Measurements from ENCODE around the gene DPPA2. TPM values are rescaled to one million over a fixed set of nuclear protein-coding genes. Genes with fewer than 3 reads are reported as not detected.

Gene DPPA2
- total and polyA plus RNA-seq, 2 of the 8 experiments (the other 6 are each of a cell fraction or from before 2014, with no cell fraction given): 7.8 to 12.6 TPM

DNA sequence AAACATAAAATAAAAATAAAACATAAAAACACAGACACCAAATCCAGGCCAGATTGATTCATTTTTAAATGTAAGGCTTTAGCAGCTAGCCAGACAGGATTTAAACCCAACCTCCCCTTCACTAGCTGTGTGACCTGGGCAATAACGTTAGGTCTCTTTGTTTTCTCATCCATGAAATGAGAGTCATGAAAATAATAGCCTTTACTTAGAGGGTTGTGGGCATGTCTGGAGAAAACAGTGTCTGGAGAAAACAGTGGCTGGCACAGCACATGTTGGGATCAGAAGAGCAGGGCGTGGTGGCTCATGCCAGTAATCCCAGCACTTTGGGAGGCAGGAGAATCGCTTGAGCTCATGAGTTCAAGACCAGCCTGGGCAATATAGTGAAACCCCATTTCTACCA is 22.9 kb upstream of the DPPA2 start:
- Histone ChIP-seq H3K14ac (ENCODE audit: insufficient read length) (no peak overlapping the region), H3K56ac (replicated peaks; ENCODE audit: insufficient read length, low read depth, low read length) (no peak overlapping the region), H4K5ac (ENCODE audit: insufficient read length, low read depth, low read length) (peak overlapping the region; percentile 79), H3K18ac (ENCODE audit: extremely low read depth, low read length) (peak overlapping the region; percentile 71), H4K91ac (replicated peaks; ENCODE audit: insufficient read length, low read length) (peak overlapping the region; percentile 94), H3K79me1 (ENCODE audit: low read depth, low read length) (peaks cover 4% of the 10 kb centered on the region; the same call in 1 of the 2 replicates), H2AFZ (ENCODE audit: low read length) (no peak overlapping the region), H3K4me1 (replicated peaks in 1 of 4; ENCODE audit: control insufficient read depth in 3 of 4, insufficient read depth in 4 of 4, low read length in 3 of 4) (peaks cover 0 to 9% (median 5%) of the 10 kb centered on the region in 4 experiments; a peak in 5 of 7 replicates), H4K20me1 (replicated peaks in 1 of 2; ENCODE audit: control insufficient read depth in 1 of 2, insufficient read depth in 2 of 2, low read length in 2 of 2) (peaks cover 7 to 9% of the 10 kb centered on the region in 2 experiments), H3K79me2 (ENCODE audit: control insufficient read depth in 1 of 2, insufficient read depth in 2 of 2, low read length in 2 of 2) (peaks cover 34 to 84% of the 10 kb centered on the region in 2 experiments), H3K27me3 (replicated peaks in 1 of 4; ENCODE audit: control insufficient read depth in 3 of 4, extremely low read depth in 1 of 4, insufficient read depth in 3 of 4, low read length in 3 of 4) (no peaks in the 10 kb centered on the region), H3K9me3 (ENCODE audit: insufficient read depth in 2 of 2, low read depth in 1 of 2, low read length in 1 of 2) (no peaks in the 10 kb centered on the region), H2BK15ac (ENCODE audit: low read length) (peak overlapping the region; percentile 46; the same call in 1 of the 2 replicates), H4K8ac (ENCODE audit: extremely low read depth, insufficient read depth, low read length) (no peak overlapping the region; the same call in 1 of the 2 replicates), H2BK20ac (ENCODE audit: low read length) (0 out of 2 replicates have a peak overlapping the region, but pooled peaks have one; percentile 16), H3K4me2 (ENCODE audit: insufficient read depth in 1 of 2, low read depth in 2 of 2, low read length in 2 of 2) (peak overlapping the region; percentile 70 to 100), H2BK120ac (replicated peaks; ENCODE audit: low read depth, low read length) (peak overlapping the region; percentile 13), H3K4ac (replicated peaks; ENCODE audit: insufficient read length, low read depth, low read length) (peak overlapping the region; percentile 27), H3K36me3 (ENCODE audit: control insufficient read depth in 2 of 4, insufficient read depth in 4 of 4, low read length in 3 of 4) (peaks cover 6 to 50% (median 22%) of the 10 kb centered on the region in 4 experiments; a peak in 6 of 8 replicates), H3K23ac (ENCODE audit: insufficient read length) (no peak overlapping the region), H3K4me3 (ENCODE audit: extremely low read depth in 1 of 4, insufficient read depth in 2 of 4, low read depth in 3 of 4, low read length in 4 of 4) (peak overlapping the region in 3 of 4 experiments; percentile 95 to 100 (median 96); a peak in 5 of 8 replicates), H3K9ac (replicated peaks in 1 of 4; ENCODE audit: extremely low read depth in 1 of 4, low read depth in 3 of 4, low read length in 3 of 4) (peak overlapping the region in 1 of 4 experiments; percentile 48; a peak in 1 of 7 replicates), H2AK5ac (ENCODE audit: low read depth, low read length) (peak overlapping the region; percentile 79; the same call in 1 of the 2 replicates), H3K27ac (ENCODE audit: low read depth, low read length) (no peak overlapping the region), H2BK12ac (ENCODE audit: low read depth, low read length) (peak overlapping the region; percentile 89), H2BK5ac (ENCODE audit: low read depth, low read length) (peak overlapping the region; percentile 97), H3K23me2 (ENCODE audit: low read depth, low read length) (peaks cover 11% of the 10 kb centered on the region; the same call in 1 of the 2 replicates)
- peak; percentile 7 for FAIRE-seq
- DNase-seq (ENCODE audit: low read depth in 1 of 2, low spot score in 2 of 2): no peak
- no peak for TF ChIP-seq TAF7 (optimal IDR thresholded peaks at IDR 0.05; ENCODE audit: borderline replicate concordance, low read depth, low read length)
- no peak for TF ChIP-seq TBP (IDR thresholded peaks at IDR 0.05; ENCODE audit: low read depth, low read length)
- no peak for TF ChIP-seq SRF (IDR thresholded peaks at IDR 0.05; ENCODE audit: low read depth, low read length)
- TF ChIP-seq CEBPB (IDR thresholded peaks at IDR 0.05; ENCODE audit: low read depth, low read length): no peak
- no peak for TF ChIP-seq GABPA (IDR thresholded peaks at IDR 0.05; ENCODE audit: borderline replicate concordance, insufficient read depth, low read length)
- no peak for TF ChIP-seq BACH1 (IDR thresholded peaks at IDR 0.05; ENCODE audit: low read length)
- TF ChIP-seq CHD1 (IDR thresholded peaks at IDR 0.05; ENCODE audit: low read depth, low read length): no peak
- no peak for TF ChIP-seq SP1 (IDR thresholded peaks at IDR 0.05; ENCODE audit: low read depth, low read length)
- TF ChIP-seq POLR2AphosphoS5 (IDR thresholded peaks at IDR 0.05; ENCODE audit: low read depth, low read length): no peak
- no peak for TF ChIP-seq TAF1 (IDR thresholded peaks at IDR 0.05; ENCODE audit: low read depth, low read length)
- TF ChIP-seq ZNF274 (IDR thresholded peaks at IDR 0.05; ENCODE audit: borderline replicate concordance, extremely low read depth, low read length): no peak
- TF ChIP-seq YY1 (IDR thresholded peaks at IDR 0.05; ENCODE audit: low read depth, low read length): no peak
- TF ChIP-seq POU5F1 (IDR thresholded peaks at IDR 0.05; ENCODE audit: low read depth, low read length): no peak
- POLR2A ChIA-PET (ENCODE audit: partially characterized antibody): interaction anchor here (0.7 to 26.4 kb wide), 8 partner anchors 10 to 59 kb away, joined by 3 to 681 read pairs (median 6); partner anchors contain the start of genes DPPA2 and DPPA4
- CTCF ChIA-PET (ENCODE audit: partially characterized antibody): interaction anchor here (0.7 to 1.3 kb wide), 4 partner anchors 14 to 63 kb away, joined by 3 to 5 read pairs (median 4); no protein-coding TSS in a partner anchor
- WGBS, 2 experiments (ENCODE audit: extremely low coverage in 1 of 2, insufficient coverage in 1 of 2, insufficient read length in 1 of 2, insufficient replicate concordance in 2 of 2, low coverage in 1 of 2, low lambda C conversion rate in 2 of 2, missing lambda C conversion rate in 1 of 2): 52% methylated on average over 3 of the region's 3 CpGs; no CpG with 5 or more reads in 1 of the 2 experiments
